GM21786 (cell line): ENCODE data around the gene TBX10.
"Not testable (repeated sequence)": the region's sequence is repeated elsewhere in the genome, so short reads cannot be mapped to it uniquely, and the experiment has no call there.

ENCODE experiments used
- ATAC-seq: cut with Tn5 transposase; IDR thresholded peaks from one replicate; pipeline ENCODE4 v1.9.1; 2021; ENCODE audit not compliant: unreplicated experiment

The TBX10 gene

GRCh38 chr11:67632175-67632981 lies 7.2 kb downstream of the TBX10 start:
- ATAC-seq, result no peak

- no peak for ATAC-seq
Observed at GRCh38 chr11:67631853-67632174, 7.7 kb downstream of the TBX10 start.

- no peak for ATAC-seq
Observed at GRCh38 chr11:67631411-67631810, 8.2 kb downstream of the TBX10 start.

- ATAC-seq, result no peak
Observed at GRCh38 chr11:67630943-67631331, 8.6 kb downstream of the TBX10 start.

- ATAC-seq, result peak; percentile 66
Observed at GRCh38 chr11:67630228-67630942, 9.2 kb downstream of the TBX10 start.

GRCh38 chr11:67629386-67630227 lies 10.0 kb downstream of the TBX10 start, which contains the start of gene NUDT8:
NUDT8 (minus strand) TSS chr11:67629937; CDS start chr11:67629911, 26 bp downstream.
- peak; percentile 38 for ATAC-seq

- no peak for ATAC-seq
Observed at GRCh38 chr11:67628710-67629385, 10.7 kb downstream of the TBX10 start.

- no peak for ATAC-seq
Observed at GRCh38 chr11:67627812-67628624, 11.5 kb downstream of the TBX10 start.

- ATAC-seq, result no peak
Observed at GRCh38 chr11:67627441-67627811, 12.1 kb downstream of the TBX10 start.

GRCh38 chr11:67626970-67627369 lies 12.6 kb downstream of the TBX10 start:
- no peak for ATAC-seq

- ATAC-seq, result not testable (repeated sequence)
Observed at GRCh38 chr11:67626131-67626833, 13.3 kb downstream of the TBX10 start.

- not testable (repeated sequence) for ATAC-seq
Observed at GRCh38 chr11:67623795-67624194, 15.8 kb downstream of the TBX10 start.

GRCh38 chr11:67622905-67623304 lies 16.7 kb downstream of the TBX10 start:
- ATAC-seq, result not testable (repeated sequence)

- not testable (repeated sequence) for ATAC-seq
Observed at GRCh38 chr11:67621928-67622327, 17.6 kb downstream of the TBX10 start.

GRCh38 chr11:67620621-67621020 lies 18.9 kb downstream of the TBX10 start:
- not testable (repeated sequence) for ATAC-seq

GRCh38 chr11:67619683-67620618 lies 19.6 kb downstream of the TBX10 start:
- not testable (repeated sequence) for ATAC-seq

- ATAC-seq, result not testable (repeated sequence)
Observed at GRCh38 chr11:67618901-67619659, 20.5 kb downstream of the TBX10 start.
